NCI-H2196 (cell line): Measurements from ENCODE around the gene EMILIN2.
A peak's percentile ranks its signal among the peaks of the same experiment; 100 is the strongest.

Experiments used
- DNase-seq: peaks from one replicate; lab custom pipeline; 2025; ENCODE audit not compliant: unreplicated experiment; lab: John Stamatoyannopoulos, UW

The EMILIN2 gene

DNA sequence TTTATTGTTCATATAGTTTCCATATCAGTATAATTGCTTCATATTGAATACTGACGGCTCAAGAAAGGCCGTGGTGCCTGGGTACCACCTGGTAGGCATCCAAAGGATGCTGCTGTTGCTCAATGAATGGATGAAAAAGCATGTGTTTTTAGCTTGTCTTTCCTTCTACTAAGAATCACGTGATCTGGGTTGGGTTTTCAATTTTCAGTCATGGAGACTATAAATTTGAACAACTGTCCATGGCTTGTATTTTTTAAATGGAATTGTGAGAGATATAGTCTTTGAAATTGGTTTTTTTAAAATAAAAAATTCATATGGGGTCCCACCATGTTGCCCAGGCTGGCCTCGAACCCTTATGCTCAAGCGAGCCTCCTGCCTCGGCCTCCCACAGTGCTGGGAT, 25.3 kb downstream of the EMILIN2 start:
- no peak for DNase-seq

GRCh38 chr18:2874765-2875164, 28.0 kb downstream of the EMILIN2 start:
- DNase-seq: no peak

DNA sequence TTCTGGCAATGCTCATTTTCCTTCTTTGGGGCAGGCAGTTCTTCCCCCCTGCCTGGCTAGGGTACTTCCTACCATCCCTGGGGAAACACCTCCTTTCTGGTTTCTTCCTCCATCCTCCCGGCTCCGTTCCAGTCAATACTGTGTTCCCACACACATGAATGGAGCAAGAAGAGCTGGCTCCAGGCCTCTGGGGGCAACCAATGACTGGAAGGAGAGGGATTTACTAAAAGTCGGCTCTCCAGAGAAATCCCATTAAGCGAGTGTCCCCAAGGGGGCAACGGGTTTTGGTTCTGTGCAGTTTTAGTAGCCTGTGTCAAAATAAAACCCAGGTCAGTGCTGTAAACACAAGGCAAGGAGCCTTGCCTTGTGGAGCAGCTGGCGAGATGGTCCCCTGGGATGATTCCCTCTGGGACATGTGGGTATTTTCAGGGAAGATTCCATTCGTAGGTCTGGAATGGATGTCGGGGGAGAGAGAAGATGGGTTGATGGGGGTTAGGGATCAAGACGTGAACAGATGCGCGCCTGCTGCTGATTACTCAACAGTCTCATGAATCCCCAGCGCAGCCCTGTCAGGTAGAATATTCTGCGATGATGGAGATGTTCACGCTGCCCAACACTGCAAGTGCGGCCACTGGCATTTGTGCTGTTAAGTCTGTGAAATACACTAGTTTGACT, 32.0 kb downstream of the EMILIN2 start:
- no peak for DNase-seq

DNA sequence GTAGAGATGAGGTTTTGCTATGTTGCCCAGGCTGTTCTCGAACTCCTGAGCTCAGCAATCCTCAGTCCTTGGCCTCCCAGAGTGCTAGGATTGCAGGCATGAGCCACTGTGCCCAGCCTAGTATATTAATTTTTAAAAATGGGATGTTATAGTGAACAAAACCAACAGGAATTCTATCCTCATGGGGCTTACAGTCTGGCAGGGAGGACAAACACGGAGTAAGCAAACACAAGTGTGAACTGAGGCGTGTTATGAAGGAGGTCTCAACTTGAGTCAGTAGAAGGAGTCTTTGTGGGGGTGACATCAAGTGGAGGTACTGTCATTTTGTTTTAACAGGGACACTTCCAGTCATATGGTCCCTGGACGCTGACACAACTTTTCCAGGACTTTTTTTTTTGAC, 33.1 kb downstream of the EMILIN2 start:
- DNase-seq: no peak

DNA sequence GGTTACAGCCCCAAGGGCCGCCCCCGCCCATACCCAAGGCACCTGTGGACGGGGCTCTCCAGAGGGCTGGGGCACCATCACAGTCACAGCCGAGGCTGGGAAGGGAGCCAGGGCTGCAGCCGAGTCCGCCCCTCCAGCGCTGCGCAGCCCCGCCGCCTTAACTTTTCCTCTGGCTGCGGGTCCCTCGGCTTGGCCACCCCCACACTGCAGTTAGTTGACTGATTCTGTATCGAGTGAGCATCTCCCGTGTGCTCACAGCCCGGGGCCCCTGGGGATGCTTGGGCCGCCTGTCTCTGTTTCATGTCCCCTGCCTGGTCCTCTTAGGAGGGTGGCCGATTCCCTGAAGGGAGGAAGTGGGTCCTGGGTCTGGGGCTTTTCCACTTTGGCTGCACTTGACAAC, 33.7 kb downstream of the EMILIN2 start:
- DNase-seq: no peak

DNA sequence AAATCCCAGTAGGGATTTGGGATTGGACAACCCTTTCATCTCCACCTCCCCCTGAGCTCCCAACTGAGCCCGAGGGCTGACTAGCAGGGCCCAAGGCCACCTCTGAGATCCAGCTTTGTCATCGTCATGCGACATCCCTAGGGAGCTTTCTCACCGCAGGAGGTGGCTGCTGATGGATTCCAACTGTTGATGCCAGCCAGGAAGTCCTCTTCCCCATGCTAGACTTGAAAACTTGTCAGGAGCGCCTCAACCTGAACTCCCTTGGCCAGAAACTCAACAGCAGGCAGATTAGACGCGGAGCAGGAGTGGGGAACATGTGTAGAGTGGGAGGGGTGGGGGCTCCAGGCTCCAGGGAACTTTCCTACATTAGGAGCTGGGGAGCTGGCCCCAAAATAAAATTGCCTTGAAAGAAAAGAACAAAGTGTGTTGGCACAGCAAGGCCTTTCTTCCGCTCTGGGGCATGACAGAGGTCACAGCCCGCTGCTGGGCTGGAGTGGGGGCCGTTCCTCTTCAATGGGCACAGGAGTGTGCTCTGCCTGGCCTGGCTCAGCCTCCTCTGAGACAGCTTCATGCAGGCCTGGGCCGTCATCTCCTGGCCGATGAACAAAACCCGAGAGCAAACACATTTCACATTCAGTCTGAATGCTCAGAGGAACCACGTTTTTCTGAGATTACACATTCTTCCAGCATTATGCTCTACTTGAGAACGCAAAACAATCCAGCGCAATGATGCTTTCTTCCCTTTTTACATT, 34.5 kb downstream of the EMILIN2 start:
- peak; percentile 37 for DNase-seq

DNA sequence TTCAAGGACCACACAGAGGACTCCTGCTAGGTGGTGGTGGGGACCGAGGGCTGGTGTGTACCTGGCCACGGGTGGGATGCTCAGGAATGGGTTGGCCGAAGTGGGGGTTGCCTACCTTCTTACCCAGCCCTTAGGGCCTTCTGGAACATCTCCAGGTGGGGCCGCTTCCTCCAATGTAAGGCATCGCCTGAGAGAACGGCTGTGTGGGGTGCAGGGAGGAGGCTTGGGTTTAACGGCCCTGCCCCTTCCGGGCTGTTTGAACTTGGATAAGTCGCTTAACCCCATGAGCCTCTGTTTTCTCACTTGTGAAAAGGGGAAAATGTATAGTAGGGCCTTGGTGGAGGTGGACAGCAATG, 35.0 kb downstream of the EMILIN2 start:
- DNase-seq: no peak

- DNase-seq: no peak
These were observed 35.4 kb downstream of the EMILIN2 start for GRCh38 chr18:2882201-2882600.

DNA sequence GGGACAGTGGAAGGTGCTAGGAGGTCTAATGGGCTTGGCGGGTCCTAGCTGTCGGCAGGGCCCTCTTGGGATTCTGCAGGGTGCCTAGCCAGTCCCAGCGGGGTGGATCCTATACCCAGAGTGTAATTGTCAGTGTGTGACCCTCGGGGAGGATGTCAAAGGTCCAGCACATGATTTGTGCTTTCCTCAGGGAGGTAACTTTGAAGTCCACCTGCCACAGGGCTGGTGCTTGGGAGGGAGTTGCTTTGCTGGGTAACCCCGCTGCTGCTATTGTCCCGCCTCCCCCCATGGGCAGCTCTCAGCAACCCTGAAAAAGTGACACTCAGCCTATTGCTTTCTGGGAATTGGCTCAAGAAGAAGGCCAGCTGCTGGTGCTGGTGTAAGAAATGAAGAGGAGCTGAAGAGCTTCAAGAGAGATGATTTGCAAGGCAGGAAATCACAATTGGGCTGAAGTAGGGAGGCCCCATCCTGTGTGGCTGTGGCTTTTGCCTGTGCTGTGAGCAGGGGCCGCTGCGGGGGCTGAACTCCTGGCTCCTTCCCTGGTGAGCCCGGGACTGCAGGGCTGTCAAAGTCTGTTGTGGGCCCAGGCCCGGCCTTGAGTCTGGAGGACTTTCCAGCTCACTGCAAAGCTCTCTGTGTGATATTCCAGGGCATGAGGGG, 36.4 kb downstream of the EMILIN2 start:
- DNase-seq: no peak

GRCh38 chr18:2884706-2885285, 38.0 kb downstream of the EMILIN2 start:
- no peak for DNase-seq

GRCh38 chr18:2887470-2887869, 40.7 kb downstream of the EMILIN2 start:
- DNase-seq: no peak

GRCh38 chr18:2889761-2890192, 43.0 kb downstream of the EMILIN2 start:
- peak; percentile 62 for DNase-seq

GRCh38 chr18:2890606-2891005, 43.8 kb downstream of the EMILIN2 start:
- DNase-seq: no peak

DNA sequence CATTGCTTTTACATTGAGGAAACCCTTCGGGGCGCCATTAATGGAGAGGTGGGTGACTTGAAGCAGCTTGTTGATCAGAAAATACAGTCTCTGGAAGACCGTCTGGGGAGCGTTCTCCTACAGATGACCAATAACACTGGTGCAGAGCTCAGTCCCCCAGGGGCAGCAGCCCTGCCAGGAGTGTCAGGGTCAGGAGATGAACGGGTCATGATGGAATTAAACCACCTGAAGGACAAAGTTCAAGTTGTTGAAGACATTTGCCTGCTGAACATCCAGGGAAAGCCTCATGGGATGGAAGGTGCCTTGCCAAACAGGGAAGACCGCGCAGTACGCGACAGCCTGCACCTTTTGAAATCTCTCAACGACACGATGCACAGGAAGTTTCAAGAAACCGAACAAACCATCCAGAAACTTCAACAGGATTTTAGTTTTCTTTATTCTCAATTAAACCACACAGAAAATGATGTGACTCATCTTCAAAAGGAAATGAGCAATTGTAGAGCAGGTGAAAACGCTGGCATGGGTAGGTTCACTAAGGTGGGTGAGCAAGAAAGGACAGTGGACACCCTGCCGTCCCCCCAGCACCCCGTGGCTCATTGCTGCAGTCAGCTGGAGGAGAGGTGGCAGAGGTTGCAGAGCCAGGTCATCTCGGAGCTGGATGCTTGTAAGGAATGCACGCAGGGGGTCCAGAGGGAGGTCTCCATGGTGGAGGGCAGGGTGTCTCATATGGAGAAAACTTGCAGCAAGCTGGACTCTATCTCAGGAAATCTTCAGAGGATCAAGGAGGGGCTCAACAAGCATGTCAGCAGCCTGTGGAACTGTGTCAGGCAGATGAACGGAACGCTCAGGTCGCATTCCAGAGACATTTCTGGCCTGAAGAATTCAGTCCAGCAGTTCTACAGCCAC, 45.0 kb downstream of the EMILIN2 start:
- DNase-seq: no peak

GRCh38 chr18:2893056-2893455, 46.2 kb downstream of the EMILIN2 start:
- DNase-seq: no peak

DNA sequence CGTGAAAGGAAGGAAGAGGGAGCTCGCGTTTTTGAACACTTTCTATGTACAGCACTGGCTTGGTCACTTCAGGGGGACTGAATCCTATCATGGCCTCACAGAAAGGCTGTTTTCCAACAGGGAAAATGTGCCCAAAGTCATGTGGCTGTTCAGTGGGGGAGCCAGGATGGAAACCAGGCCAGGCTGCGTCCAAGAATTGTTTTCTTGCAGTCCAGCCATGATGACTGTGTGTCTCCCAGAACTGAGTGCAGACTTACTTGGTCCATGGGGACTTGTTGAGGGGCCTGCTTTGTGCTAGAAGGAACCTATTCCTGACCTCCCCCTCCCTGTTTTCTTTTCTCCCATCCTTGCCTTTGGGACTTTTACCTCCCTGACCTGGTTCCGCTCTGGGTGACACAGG, 46.9 kb downstream of the EMILIN2 start:
- no peak for DNase-seq

DNA sequence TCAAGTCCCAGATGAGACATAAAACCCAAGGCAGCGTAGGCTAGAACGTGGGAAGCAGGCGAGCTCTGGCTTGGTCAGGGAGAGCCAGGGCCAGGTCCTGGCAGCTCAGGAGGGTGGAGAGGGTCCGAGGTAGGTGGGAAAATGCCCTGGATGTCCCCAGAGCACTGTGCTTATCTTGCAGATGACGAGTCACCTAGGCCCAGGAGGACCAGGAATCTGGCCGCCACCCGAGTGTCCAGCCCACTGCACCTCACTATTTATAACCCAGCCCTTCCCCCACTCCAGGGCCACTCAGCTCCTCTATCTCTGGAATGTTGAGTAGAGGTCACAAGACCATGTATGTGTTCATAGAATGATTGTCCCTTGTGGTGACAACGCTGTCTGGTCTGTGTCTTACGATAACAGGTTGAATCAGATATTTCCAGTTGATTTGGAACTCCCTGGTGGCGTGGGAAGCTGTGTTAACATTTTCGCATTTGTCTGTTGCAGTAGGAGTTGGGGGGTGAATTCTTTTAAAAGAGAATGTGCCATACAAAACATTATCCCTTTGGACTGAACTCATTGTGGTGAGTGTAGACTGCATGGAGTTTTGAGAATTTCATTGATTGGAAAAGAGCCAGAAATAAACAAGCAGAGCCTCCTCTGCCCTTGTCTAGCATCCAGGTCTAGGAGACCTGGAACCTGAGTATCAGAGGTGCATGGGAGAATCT, 47.5 kb downstream of the EMILIN2 start:
- no peak for DNase-seq

DNA sequence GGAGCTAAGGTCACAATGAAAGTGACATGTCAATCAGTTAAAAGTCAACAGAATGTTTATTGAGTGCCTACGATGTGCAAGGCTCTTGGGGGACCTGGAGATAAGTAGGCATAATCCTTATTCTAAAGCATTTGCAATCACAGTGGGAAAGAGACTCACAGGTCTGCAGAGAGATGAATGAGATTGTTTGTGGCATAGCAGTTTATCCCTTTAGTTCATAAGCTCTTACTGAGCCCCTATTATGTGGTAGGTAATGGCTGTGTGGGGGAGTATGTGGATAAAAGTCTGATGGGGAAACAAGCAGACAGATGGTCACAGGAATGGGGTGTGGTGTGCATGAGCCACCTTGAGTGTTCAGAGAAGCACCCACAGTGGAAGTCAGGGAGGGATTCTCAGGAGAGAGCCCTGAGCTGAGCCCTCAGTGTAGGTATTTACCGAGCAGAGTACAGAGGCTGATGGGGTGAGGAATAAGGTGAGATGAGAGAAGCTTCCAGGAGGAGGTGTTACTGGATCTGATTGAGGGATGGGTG, 48.1 kb downstream of the EMILIN2 start:
- no peak for DNase-seq

GRCh38 chr18:2895391-2895790, 48.6 kb downstream of the EMILIN2 start:
- DNase-seq: no peak

GRCh38 chr18:2896990-2897389, 50.2 kb downstream of the EMILIN2 start:
- DNase-seq: no peak
